AG20443 (cell line): ENCODE measurements around the gene ACTL7A.
"Not testable (repeated sequence)": the region's sequence is repeated elsewhere in the genome, so short reads cannot be mapped to it uniquely, and the experiment has no call there.

ENCODE experiments used
- DNase-seq: peaks from one replicate; pipeline ENCODE4 v3.0.0; 2012; ENCODE audit warnings: low spot score, mixed read lengths

ACTL7A gene, protein sequence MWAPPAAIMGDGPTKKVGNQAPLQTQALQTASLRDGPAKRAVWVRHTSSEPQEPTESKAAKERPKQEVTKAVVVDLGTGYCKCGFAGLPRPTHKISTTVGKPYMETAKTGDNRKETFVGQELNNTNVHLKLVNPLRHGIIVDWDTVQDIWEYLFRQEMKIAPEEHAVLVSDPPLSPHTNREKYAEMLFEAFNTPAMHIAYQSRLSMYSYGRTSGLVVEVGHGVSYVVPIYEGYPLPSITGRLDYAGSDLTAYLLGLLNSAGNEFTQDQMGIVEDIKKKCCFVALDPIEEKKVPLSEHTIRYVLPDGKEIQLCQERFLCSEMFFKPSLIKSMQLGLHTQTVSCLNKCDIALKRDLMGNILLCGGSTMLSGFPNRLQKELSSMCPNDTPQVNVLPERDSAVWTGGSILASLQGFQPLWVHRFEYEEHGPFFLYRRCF

DNA sequence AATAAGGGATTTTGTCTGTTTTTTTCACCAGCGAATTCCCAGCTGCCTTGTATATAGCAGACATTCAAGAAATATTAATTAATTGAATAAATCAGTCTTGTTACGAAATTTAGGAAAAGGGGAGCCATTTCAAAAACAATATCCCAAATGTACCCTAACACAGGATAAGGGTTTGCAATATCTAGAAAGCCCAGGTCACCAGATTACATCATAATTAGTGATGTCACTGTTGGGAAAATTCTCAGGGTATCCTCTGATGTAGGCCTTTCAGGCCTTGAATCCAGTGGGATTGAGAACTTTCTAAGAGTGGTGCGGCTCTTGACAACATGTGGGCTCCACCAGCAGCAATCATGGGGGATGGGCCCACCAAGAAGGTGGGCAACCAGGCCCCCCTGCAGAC, at the start of gene ACTL7A:
Gene ACTL7A (plus strand): TSS at position 270 of the 400 bp plus-strand sequence. CDS start 57 bp downstream, at position 327.
- DNase-seq = no peak

DNA sequence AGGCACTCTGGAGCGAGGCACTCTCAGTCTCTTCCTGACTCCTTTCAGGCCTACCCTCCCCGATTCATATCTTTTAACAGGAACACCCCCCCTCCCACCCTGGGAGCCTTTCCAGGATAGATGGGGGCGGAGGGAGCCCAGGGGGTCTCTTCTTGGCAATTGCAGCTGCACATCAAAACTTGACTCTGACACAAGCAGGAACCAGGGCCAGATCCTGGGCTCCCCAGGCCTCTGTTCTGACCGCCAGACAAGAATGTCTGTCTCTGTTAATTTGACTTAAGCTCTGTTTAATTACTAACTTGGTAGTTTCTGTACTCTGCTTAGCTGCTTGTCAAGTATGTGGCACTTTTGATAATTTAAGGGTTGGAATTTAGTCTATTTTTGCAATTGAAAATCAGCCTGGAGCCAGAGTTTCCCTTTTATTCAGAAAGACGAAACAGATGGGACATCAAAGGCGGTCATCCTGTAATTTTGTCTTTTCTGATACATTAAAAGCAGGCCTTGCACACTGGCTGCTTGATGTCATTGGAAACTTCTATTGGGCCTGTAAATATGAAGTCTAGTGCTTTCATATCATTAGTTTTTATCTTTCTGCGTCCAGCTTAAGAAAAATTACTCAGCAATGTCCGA, 49.6 kb upstream of the ACTL7A start:
- DNase-seq = no peak

DNA sequence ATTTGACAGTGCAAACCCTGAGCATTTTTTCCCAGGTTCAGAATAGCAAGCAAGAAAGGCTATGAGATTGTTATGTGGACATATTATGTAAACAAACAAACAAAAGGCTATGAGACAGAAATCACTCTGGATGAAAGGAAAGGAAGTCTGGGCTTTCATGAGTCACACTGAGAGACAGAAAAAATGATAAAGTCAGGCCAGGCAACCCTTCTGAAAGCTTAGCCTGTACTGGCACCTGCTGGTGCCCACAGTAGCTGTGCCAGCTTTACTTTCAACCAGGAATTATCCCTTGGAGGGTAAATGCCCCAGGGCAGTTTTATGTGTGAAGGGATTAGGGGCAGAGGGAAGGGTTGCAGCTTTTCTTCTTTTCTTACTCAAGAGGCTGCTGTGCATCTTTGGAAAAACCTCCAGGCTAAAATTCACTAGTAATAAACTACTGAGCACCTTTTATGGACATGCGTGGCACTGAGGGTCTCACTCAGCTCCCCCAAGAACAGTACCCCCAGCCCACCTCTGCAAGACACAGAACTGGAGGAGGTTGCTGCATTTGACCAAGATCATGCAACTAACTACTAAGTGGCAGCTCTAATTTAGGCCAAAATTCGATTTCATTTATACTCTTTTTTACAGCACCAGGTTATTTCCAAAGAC, 48.0 kb upstream of the ACTL7A start:
- DNase-seq = peak; percentile 80

DNA sequence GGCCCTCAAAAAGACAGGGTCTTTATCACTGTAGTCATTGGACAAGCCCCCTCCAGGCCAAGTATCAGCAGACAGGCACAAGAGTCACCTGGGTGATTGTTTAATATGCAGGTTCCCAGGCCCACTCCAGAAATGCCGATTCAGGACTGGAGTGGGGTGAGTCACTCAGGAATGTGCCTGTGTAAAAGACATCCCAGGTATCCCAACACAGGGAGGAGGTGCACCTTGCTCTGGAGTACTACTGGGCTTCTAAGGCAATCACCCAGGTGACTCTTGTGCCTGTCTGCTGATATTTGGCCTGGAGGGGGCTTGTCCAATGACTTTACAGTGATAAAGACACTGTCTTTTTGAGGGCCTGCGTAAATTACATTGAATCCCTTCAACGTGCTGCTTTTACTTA, 46.9 kb upstream of the ACTL7A start:
- DNase-seq = no peak

DNA sequence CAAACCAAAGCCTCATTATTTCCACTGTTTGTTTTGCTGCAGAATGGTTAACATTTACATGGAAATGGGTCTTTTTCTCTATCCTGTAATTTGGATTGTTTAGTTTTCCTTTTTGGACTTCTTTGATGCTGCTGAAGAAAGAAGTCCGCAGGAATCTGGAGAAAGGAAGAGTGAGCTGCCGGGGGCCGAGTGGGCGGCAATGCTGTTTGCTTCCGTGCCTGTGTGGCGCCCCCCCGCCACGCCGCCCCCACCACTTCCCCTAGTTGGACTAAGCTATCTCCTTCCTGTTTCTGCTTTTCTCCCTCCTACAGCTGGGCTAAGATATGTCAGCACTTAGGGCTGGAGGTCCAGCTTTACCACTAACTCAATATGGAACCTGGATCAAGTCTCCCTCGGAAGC, 46.0 kb upstream of the ACTL7A start:
- DNase-seq = no peak

DNA sequence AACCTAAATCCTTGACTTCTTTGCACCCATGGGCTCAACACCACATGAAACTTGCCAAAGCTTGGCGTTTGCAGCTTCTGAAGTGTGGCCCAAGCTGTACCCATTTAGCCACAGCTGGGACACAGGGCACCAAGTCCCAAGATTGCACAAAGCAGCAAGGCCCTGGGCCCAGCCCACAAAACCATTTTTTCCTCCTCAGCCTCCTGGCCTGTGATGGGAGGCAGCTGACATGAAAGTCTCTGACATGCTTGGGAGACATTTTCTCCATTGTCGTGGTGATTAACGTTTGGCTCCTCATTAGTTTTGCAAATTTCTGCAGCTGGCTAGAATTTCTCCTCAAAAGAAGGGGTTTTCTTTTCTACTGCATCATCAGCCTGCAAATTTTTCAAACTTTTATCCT, 38.2 kb upstream of the ACTL7A start:
- DNase-seq = no peak

DNA sequence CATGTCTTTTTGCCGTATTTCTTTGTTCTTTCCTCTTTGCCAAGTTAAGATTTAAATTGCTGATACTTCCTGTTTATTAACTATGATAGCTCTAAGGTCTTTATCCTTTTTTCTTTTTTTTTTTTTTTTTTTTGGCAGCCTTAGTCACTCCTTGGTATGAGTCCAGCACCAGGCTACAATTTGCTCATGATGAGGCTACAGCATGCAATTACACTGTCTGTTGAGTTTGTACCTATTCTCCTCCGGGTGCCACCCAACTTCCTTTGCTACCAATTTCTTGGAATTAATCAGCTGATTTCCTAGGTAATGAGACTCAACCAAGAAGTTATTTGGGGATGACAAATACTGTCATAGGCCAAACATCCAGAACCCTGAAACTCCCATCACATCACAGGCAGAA, 31.8 kb upstream of the ACTL7A start:
- no peak for DNase-seq

DNA sequence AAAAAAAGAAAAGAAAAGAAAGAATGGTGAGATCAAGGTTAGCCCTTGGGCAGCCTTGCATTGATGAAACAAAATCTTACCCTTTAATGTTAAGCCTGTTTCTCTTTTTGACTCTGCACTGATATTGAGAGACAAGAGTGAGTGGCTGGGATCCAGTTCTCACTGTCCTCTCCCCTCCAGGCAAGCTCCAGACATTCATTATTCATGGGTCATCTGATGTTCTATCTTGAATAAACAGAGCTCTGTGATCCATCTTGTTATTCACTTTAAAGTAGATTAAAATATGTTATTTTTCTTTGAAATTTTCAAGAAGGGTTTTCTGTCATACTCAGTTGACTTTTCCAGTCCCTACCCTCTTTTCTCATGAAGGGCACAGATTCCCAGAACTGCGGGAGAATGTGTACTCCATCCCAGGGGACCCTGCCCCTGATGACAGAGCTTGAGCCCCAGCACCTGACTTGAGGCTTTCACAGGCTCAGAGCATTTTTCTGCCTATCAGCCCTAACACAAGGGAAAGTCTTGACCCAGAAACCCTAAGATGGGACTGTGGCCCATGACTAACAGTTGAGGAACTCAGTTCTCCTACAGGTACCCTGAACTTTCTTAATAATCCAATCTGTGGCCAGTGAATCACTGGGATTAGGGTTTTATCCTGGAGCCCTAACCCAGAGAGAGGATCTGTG, 30.4 kb upstream of the ACTL7A start:
- no peak for DNase-seq

DNA sequence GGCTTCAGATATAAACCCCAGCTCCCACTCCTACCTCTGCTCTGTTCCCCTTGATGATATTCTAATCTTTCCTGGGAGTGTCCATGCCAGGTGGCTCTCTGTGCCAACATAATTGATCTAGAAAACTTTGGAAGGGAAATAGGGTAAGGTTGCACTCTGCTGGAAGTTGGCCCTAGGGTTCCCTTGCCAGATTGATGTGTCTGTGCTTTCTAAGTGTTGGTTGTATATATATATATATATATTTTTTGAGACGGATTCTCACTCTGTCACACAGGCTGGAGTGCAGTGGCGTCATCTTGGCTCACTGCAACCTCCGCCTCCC, 29.9 kb upstream of the ACTL7A start:
- DNase-seq = no peak

DNA sequence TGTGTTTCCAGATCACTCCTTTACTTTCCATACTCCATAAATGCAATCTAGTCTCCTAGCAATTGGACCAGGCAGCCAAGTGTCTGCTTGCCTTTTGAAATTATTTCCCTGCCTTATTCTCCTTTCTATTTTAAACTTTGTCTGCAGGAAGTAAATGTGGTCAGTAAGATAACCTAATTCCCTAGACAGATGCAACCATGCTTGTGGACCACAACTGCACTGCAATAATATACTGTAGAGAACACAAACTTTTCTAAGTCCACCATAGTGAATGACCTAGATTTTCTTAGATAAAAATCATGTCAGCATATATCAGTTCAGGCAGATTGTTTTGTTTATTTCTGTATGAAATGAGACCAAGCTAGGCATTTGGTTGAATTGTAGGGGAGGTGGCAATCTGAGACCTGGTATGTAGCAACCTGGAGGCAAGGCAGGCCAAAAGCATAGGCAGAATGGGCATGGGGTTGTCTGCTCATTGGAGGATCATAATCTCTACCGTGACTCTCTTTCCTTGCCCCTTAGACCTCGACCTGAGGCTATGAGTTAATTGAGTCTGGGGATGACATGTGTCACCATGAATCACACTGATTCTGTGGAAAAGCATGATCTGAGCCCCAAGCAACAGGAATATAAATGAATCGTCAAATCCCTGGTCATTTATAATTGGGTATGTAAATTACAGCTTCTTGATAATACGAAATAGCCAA, 27.0 kb upstream of the ACTL7A start:
- no peak for DNase-seq

DNA sequence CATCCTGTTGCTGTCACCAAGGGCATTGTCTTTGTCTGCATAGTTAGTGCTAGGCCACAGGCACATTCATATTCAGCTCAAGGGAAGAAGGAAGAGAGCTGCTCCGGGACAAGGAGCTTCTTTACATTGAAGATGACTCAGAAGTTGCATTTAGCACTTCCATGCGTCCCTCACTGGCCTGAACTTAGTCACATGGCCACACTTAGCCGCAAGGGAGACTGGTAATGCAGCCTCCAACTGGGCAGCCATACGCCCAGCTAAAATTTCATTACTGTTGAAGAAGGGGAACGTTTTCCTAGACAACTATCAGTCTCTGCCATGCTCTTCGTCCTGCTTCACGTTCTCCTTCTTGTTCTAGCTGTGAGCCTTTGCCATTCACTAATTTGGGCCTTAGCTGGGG, 26.2 kb upstream of the ACTL7A start:
- DNase-seq = no peak

DNA sequence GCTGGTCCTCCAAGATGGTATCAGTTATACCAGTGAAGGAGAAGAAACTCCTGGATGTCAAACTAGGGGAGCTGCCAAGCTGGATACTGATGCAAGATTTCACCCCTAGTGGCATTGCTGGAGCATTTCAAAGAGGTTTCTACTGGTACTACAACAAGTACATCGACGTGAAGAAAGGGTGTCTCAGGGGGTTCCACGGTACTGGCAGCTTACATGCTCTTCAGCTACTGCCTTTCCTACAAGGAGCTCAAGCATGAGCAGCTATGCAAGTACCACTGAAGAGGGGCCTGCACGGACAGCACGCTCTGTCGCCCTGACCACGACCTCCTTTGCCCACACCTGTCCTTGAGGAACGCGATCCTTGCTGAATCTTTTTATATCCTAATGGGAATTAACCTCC, 25.7 kb upstream of the ACTL7A start:
- DNase-seq = no peak

DNA sequence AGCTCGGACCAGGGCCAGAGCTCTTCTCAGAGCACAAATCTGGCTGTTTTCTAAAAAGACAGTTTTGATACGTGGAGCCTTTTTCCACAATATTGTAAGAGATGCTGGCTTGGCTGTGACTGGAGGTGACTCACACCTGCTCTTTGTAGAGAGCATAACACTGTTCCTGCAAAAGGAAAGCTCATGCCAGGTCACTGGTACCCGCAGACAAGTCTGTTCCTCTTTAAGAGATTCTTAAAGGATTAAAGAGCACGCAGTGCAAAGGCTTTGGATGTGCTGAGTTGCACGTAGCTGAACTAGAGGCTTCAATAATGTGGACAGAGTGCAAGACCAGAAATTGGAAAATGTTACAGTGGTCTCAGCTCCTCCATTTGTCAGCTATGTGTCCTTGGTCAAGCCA, 25.3 kb upstream of the ACTL7A start:
- DNase-seq = no peak

DNA sequence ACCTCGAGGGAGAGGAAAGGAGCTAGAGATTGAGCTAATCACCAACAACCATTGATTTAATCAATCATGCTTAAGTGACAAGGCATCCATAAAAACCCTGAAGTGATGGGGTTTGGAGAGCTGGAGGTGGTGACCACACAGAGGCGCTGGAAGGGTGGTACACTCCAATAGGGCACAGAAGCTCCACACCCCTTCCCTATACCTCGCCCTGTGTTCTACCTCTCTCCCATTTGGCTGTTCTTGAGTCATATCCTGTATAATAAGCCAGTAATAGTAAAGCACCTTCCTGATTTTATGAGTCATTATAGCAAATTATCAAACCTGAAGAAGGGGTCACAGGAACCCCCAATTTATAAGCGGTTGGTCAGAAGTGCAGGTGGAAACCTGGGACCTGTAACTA, 24.5 kb upstream of the ACTL7A start:
- DNase-seq = no peak

DNA sequence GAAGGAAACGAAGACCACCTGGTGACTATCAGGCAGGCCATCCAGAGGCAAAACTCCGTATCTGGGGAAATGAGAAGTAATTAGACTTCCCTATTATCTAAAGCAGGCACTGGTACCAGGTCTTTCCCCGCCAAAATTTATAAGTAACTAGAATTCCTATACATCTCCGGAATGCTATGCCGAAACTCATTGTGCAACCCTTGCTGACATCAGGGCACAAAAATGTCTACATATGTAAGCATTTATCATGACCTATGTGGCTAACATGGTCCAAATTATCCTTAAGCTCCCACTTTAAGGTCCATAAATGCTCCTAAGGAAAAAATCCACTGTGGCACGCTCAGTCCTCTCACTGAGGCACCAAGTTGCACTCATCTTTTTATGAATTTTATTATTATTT, 24.0 kb upstream of the ACTL7A start:
- no peak for DNase-seq

DNA sequence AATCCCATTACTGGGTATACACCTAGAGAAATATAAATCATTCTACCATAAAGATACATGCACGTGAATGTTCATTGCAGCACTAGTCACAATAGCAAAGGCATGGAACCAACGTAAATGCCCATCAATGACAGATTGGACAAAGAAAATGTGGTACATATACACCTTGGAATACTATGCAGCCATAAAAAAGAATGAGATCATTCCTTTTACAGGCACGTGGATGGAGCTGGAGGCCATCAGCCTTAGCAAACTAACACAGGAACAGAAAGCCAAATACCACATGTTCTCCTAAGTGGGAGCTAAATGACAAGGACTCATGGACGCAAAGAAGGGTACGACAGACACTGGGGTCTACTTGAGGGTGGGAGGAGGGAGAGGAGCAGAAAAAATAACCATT, 22.5 kb upstream of the ACTL7A start:
- DNase-seq = not testable (repeated sequence)

DNA sequence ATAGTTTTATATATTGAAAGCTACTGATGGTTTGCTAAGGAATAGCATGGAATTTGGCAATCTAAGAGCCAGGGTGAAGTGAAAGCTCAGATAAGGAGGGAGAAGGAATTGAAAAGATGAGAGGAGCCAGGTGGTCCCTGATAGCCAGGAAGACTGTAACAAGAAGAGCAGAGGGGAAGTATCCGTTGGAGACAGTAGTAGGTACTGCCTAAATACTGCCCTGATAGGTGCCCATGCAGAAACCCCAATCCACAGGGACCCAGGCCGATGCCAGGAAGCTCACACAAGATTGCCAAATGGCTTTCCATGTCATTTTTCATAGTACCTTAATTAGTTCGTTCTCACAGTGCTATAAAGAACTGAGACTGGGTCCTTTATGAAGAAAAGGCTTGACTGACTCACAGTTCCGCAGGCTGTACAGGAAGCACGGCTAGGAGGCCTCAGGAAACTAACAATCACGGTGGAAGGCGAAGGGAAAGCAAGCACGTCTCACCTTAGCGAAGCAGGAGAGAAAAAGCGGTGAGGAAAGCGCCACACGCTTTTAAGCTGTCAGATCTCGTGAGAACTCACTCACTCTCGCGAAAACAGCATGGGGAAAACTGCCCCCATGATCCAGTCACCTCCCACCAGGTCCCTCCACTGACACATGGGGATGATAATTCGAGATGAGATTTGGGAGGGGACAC, 19.3 kb upstream of the ACTL7A start:
- no peak for DNase-seq

DNA sequence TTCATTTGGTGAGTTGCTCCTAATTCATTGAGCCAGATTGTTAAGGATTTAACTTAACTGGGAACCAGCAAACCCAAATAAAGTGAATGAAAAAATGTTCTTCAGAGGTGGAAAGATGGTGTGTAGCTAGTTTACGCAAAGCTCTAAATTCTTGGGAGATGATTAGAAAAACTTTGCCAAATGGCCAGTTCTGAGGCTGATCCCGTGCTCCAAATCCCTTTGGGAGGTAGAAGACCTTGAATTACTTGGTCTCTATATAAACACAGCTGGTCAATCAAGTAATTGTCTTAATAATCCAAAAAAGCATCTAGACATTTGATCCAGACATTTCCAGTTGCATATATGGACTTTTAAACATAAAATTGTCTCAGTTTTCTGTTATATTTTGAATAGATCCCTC, 17.7 kb upstream of the ACTL7A start:
- DNase-seq = no peak

DNA sequence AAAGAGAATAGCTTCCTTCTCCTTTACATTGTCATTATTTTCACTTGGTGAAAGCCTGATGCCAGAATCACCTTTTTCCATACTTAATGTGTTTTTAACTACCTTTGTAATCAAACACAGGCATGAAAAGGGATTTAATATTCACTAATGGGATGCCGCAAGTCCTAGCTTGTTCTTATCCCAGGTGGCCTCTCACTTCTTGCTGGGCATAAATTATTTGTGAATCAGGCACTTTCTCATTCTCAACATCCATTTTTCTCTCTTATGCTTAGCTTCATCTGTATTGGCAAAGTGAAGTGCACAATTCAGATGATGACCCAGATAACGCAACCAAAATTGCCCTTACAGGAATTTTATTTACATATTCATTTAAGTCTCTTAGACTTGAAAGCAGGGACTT, 17.2 kb upstream of the ACTL7A start:
- no peak for DNase-seq

DNA sequence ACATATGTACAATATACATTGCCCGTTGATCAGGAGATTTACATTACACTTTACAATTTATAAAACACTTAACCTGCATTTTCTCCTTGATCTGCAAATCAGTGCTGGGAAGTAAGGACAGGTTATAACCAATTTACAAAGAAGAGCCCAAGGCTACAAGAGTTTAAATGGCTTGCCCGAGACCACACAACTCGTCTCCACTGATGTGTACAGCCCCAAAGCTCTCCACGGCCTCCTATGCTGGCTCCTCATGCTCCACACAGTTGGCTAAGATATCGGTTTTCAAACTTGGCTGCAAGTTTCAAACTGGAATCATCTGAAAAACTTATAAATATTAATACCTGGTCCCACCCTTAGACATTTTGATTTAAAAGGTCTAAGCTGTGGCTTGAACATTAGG, 16.6 kb upstream of the ACTL7A start:
- no peak for DNase-seq

DNA sequence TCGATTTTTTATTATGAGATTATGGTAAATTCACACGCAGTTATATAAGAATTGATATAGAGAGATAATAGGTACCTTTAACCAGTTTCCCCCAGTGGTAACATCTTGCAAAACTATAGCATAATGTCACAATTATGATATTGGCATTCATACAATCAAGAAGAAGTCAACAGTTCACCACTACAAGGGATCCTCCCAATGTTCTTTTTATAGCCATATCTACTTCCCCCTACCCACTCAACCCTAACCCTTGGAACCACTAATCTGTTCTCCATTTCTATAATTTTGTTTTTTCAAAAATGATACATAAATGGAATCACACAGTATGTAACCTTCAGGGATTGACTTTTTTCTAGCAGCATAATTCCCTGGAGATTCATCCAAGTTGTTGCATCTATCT, 16.1 kb upstream of the ACTL7A start:
- no peak for DNase-seq

DNA sequence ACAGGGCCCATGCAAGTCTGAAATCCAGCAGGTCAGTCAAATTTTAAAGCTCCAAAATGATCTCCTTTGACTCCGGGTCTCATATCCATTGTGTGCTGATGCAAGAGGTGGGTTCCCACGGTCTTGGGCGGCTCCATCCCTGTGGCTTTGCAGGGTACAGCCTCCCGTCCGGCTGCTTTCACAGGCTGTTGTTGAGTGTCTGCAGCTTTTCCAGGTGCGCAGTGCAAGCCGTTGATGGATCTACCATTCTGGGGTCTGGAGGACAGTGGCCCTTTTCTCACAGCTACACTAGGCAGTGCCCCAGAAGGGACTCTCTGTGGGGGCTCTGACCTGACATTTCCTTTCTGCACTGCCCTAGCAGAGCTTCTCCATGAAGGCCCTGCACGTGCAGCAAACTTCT, 13.8 kb upstream of the ACTL7A start:
- not testable (repeated sequence) for DNase-seq
